ENCODE data around the gene CDK14. TPM values are rescaled to one million over a fixed set of nuclear protein-coding genes. Genes with fewer than 3 reads are reported as not detected.

Gene CDK14
- total and polyA plus RNA-seq, 2 of the 8 experiments (the other 6 are each of a cell fraction or from before 2014, with no cell fraction given), result 5.5 to 47.3 TPM

DNA sequence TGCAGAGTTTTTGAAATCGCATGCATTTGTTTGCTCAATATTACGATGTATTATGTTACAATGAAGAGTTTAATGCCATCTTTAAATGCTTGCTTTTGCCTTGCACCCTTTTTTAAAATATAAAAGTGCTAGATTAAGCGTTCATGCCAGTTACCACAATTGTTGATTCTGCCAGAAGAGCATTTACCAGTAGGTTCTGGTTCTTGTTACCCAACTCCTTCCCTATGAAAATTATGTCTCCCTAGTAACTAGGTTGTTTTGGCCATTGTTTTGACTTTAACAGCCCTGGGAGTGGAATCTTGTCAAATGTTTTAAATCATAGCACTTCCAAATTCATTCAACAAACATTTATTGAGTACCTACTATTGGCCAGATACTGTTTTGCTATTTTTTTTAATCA lies 32.8 kb upstream of the CDK14 start (continued):
- TF ChIP-seq, protein P1, sequence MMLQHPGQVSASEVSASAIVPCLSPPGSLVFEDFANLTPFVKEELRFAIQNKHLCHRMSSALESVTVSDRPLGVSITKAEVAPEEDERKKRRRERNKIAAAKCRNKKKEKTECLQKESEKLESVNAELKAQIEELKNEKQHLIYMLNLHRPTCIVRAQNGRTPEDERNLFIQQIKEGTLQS (IDR thresholded peaks at IDR 0.05; ENCODE audit: insufficient read depth, low read depth, low read length), result no peak
- TF ChIP-seq MAFK (IDR thresholded peaks at IDR 0.05; ENCODE audit: low read depth, low read length) (no peak), TBP (IDR thresholded peaks at IDR 0.05; ENCODE audit: low read depth, low read length) (no peak)
